Muscle of arm (tissue), 12 donors: Measurements from ENCODE around the gene DMAC2L. TPM values are rescaled to one million over a fixed set of nuclear protein-coding genes. Genes with fewer than 3 reads are reported as not detected.

ENCODE experiments used
- polyA plus RNA-seq, 12 donors: library from polyadenylated mRNA; unstranded; fragments of 120-200 nt; gene quantifications; one replicate each; pipeline ENCODE4 v1.2.1, GENCODE V29; 2013; ENCODE audit not compliant: insufficient read length in 12 of 12

DMAC2L gene
- polyA plus RNA-seq, 12 donors, result 15.2 to 53.6 (median 17.5) TPM

Other genes starting within 250 kb of the DMAC2L start
- 10 to 100 TPM in 7 of 12 donors, 1 to 10 TPM in 4, not detected in 1; 7.6 to 14.4 (median 11.4) TPM for gene VCPKMT, start 195.8 kb upstream of the DMAC2L start, polyA plus RNA-seq
- gene SOS2, start 80.7 kb upstream of the DMAC2L start, polyA plus RNA-seq, result 10 to 100 TPM in 11 of 12 donors, not detected in 1; 31.2 to 55.7 (median 39.2) TPM
- gene L2HGDH, start 95 bp upstream of the DMAC2L start, polyA plus RNA-seq, result 1 to 10 TPM in 11 of 12 donors, not detected in 1; 5.4 to 9.0 (median 6.4) TPM
- gene CDKL1, start 84.6 kb downstream of the DMAC2L start, polyA plus RNA-seq, result 1 to 10 TPM in 10 of 12 donors, not detected in 2; 2.0 to 9.0 (median 4.5) TPM
- gene MAP4K5, start 220.2 kb downstream of the DMAC2L start, polyA plus RNA-seq, result 10 to 100 TPM in 11 of 12 donors, not detected in 1; 25.7 to 85.5 (median 37.5) TPM
- 10 to 100 TPM in 2 of 12 donors, 1 to 10 TPM in 8, not detected in 2; 3.5 to 16.4 (median 6.5) TPM for gene ATL1, start 247.8 kb downstream of the DMAC2L start, polyA plus RNA-seq